GM13977 (cell line): Measurements from ENCODE around the gene RYR3.

Experiments
- DNase-seq: peaks from one replicate; pipeline ENCODE4 v3.0.0; 2012; ENCODE audit warnings: low spot score
- CTCF ChIP-seq: IDR thresholded peaks from 2 replicates; pipeline ENCODE4 v1.5.1; 2012; ENCODE audit warnings: mild to moderate bottlenecking, control low read depth; ENCODE audit not compliant: insufficient read depth; ENCODE audit errors: extremely low read depth, missing control alignments
- in situ Hi-C: fragments of 300-500 bp; cut with MboI; formaldehyde crosslinking; loops from one replicate; pipeline ENCODE4 v1.12.0; 2022; ENCODE audit warnings: low sequenced_read_pairs, low pct_unique_long_range_greater_than_20kb, mixed read lengths, inconsistent platforms; ENCODE audit not compliant: unreplicated experiment

Gene RYR3

DNA sequence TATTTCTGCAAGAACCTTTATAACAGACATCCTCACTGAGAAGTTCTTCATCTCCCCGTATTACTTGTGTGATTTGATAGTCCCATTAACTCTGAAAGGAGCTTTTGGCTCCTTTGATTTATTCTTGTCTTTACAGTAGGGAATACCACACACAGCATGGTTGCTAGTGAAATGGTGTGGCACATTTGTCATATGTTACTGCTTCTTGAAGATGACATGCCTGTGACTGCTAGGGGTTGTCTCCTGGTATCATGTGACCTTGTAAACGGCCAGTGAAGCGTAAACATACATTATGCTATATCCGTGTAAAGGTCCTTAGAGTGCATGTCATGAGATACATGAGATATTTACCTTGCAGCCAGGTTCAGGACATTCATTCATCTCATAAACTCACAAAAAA lies 197.9 kb downstream of the RYR3 start:
- in situ Hi-C loops, result no loop called here
- no peak for DNase-seq
- no peak for TF ChIP-seq CTCF

- TF ChIP-seq CTCF, result no peak
- in situ Hi-C loops, result no loop called here
- DNase-seq, result no peak
Measured at GRCh38 chr15:33515121-33515520, 204.4 kb downstream of the RYR3 start.

DNA sequence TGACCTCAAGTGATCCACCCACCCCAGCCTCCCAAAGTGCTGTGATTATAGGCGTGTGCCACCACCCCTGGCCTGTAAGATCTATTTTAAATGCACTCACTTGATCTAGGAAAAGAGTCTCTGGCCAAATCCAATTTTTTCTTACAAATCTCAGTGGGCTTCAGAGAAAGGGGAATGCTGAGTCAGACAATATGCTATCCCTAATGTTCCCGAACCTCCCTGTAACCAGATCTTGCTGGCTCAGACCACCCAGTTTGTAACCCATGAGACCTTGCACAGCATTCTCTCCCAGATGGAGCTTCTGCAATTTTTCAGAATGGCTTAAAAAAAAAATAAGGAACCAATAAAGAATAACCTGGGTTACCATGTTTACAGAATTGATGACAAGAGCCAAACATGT lies 205.8 kb downstream of the RYR3 start:
- in situ Hi-C loops, result no loop called here
- TF ChIP-seq CTCF, result no peak
- no peak for DNase-seq

DNA sequence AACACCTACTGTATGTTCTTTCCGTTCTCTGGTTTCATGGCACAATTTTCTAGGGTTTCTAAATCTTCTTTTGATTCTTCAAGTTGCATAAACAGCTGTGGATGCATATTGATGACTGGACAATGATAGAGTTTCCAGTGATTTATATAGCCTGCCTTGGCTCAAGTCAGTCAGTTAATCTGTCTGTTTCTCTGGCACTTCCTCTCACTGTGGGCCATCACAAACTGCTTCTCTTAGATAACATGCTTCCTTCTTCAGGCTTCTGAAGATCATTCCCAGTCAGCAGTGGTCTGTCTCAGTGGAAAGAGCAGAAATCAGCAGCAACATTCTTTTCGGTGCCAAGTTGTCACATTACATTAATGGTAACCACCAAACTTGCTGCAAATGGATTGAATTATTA lies 207.2 kb downstream of the RYR3 start:
- no peak for TF ChIP-seq CTCF
- DNase-seq, result no peak
- in situ Hi-C loops, result no loop called here

GRCh38 chr15:33518421-33518820 lies 207.7 kb downstream of the RYR3 start:
- DNase-seq, result no peak
- no peak for TF ChIP-seq CTCF
- in situ Hi-C loops, result no loop called here

- in situ Hi-C loops, result no loop called here
- TF ChIP-seq CTCF, result no peak
- DNase-seq, result no peak
Measured at GRCh38 chr15:33524274-33524673, 213.5 kb downstream of the RYR3 start.

GRCh38 chr15:33526532-33526931 lies 215.8 kb downstream of the RYR3 start:
- in situ Hi-C loops, result no loop called here
- TF ChIP-seq CTCF, result no peak
- no peak for DNase-seq
